K562 (cell line): ENCODE data around the gene DHRS7C. TPM values are rescaled to one million over a fixed set of nuclear protein-coding genes. Genes with fewer than 3 reads are reported as not detected.

ENCODE experiments used
- ATAC-seq: fragments of 200-7000 bp; cut with Tn5 transposase; 3 replicates; pipeline ENCODE4 v1.9.1; 2020; ENCODE audit warnings: moderate library complexity
- BruUV-seq: library from RNA; stranded (reverse); fragments of 400-500 nt; replicated peaks from 2 replicates; lab custom pipeline; 2021; lab: Mats Ljungman, UMichigan
- CTCF ChIA-PET: fragments of 300-600 bp; formaldehyde crosslinking; extraction: SDS; loops from one replicate; lab custom pipeline; 2021; ENCODE audit warnings: low intra/inter-chr PET ratio; lab: Yijun Ruan, JAX
- POLR2A ChIA-PET: fragments of 300-600, 350-650 bp; sonication (Branson Sonifier 250); formaldehyde crosslinking; extraction: SDS; loops from one replicate; lab custom pipeline; 2021; ENCODE audit warnings: antibody characterized with exemption, inconsistent platforms; lab: Yijun Ruan, JAX
- DNase-seq, 4 experiments: peaks; one replicate each; pipeline versions ENCODE4 v3.0.0 to v3.0.0-alpha.2; 2011 to 2018; ENCODE audit warnings: low spot score in 3 of 4, mixed read lengths in 3 of 4; ENCODE audit errors: extremely low read depth in 1 of 4
- FAIRE-seq: peaks from 2 replicates; lab custom pipeline; 2011; peaks lifted over from hg19 to GRCh38; lab: Jason Lieb, UNC
- H2AFZ ChIP-seq: 2 replicates; pipeline ENCODE4 v1.6.0; 2011; ENCODE audit warnings: low read depth, low read length, control low read depth, inconsistent platforms
- H3K27ac ChIP-seq: fragments of 200-600 bp; 3 replicates; pipeline ENCODE4 v1.8.0; 2011; ENCODE audit warnings: low read depth, mild to moderate bottlenecking, control low read depth, inconsistent platforms, low read length, moderate library complexity, mixed read lengths; ENCODE audit errors: extremely low read depth
- H3K27me3 ChIP-seq, 2 experiments: fragments of 300-600 bp in 1 of 2; 2 replicates in 1 of 2; 3 replicates in 1 of 2; pipeline versions ENCODE4 v1.6.0 to v1.8.0; 2011; ENCODE audit warnings: inconsistent platforms in 2 of 2, low read length in 2 of 2, mild to moderate bottlenecking in 1 of 2, mixed read lengths in 1 of 2, moderate library complexity in 1 of 2; ENCODE audit not compliant: control insufficient read depth in 2 of 2, insufficient read depth in 2 of 2
- H3K36me3 ChIP-seq: fragments of 300-600 bp; 3 replicates; pipeline ENCODE4 v1.8.0; 2011; ENCODE audit warnings: mild to moderate bottlenecking, low read length, inconsistent platforms; ENCODE audit not compliant: control insufficient read depth, insufficient read depth
- H3K4me1 ChIP-seq, 2 experiments: fragments of 200-600 bp in 1 of 2; replicated peaks in 1 of 2; 2 replicates in 1 of 2; 3 replicates in 1 of 2; pipeline versions ENCODE4 v1.5.1 to v1.8.0; 2011; ENCODE audit warnings: inconsistent platforms in 2 of 2, low read length in 2 of 2, mild to moderate bottlenecking in 1 of 2, mixed read lengths in 1 of 2, moderate library complexity in 1 of 2; ENCODE audit not compliant: control insufficient read depth in 2 of 2, insufficient read depth in 2 of 2
- H3K4me2 ChIP-seq: 2 replicates; pipeline ENCODE4 v1.6.1; 2011; ENCODE audit warnings: low read length, control low read depth, inconsistent platforms, mixed read lengths; ENCODE audit not compliant: insufficient read depth
- H3K4me3 ChIP-seq: fragments of 200-600 bp; sonication (generic), shearing (Covaris generic); 2 replicates; pipeline ENCODE4 v1.5.1; 2016; ENCODE audit warnings: control low read depth, inconsistent platforms
- H3K79me2 ChIP-seq: fragments of 200-600 bp; 3 replicates; pipeline ENCODE4 v1.8.0; 2011; ENCODE audit warnings: low read length, inconsistent platforms; ENCODE audit not compliant: control insufficient read depth, insufficient read depth
- H3K9ac ChIP-seq, 2 experiments: 2 replicates each; pipeline versions ENCODE4 v1.6.0 to v1.6.1; 2011; ENCODE audit warnings: low read depth in 2 of 2, low read length in 2 of 2, control low read depth in 1 of 2, inconsistent platforms in 1 of 2, mild to moderate bottlenecking in 1 of 2, mixed read lengths in 1 of 2; ENCODE audit not compliant: insufficient read depth in 1 of 2
- H3K9me1 ChIP-seq: one replicate; pipeline ENCODE4 v1.6.0; 2011; ENCODE audit warnings: inconsistent platforms, mild to moderate bottlenecking, low read length, moderate library complexity; ENCODE audit not compliant: control insufficient read depth, insufficient read depth
- H3K9me3 ChIP-seq: replicated peaks from 2 replicates; pipeline ENCODE4 v1.5.1; 2011; ENCODE audit warnings: low read depth, low read length, inconsistent platforms; ENCODE audit not compliant: control insufficient read depth, insufficient read depth
- H4K20me1 ChIP-seq: replicated peaks from 2 replicates; pipeline ENCODE4 v1.6.1; 2011; ENCODE audit warnings: low read length, inconsistent platforms, mixed read lengths; ENCODE audit not compliant: control insufficient read depth, insufficient read depth
- CBX5 ChIP-seq: IDR thresholded peaks from 2 replicates; pipeline ENCODE4 v1.6.1; 2014; ENCODE audit warnings: low read depth, borderline replicate concordance
- HDAC1 ChIP-seq, 2 experiments: fragments of 450-650 bp; IDR thresholded peaks; 2 replicates each; pipeline ENCODE4 v1.6.1; 2016 to 2017; ENCODE audit warnings: inconsistent platforms in 1 of 2, mild to moderate bottlenecking in 1 of 2, moderate library complexity in 1 of 2
- KLF16 ChIP-seq: IDR thresholded peaks from 2 replicates; pipeline ENCODE4 v1.6.1; 2016; ENCODE audit warnings: antibody characterized with exemption
- RAD21 ChIP-seq, 2 experiments: fragments of 250-450 bp in 1 of 2; fragments of 450-650 bp in 1 of 2; sonication (Bioruptor Pico) in 1 of 2; formaldehyde crosslinking in 1 of 2; IDR thresholded peaks in 1 of 2; conservative IDR thresholded peaks in 1 of 2; 2 replicates each; pipeline versions ENCODE4 v1.4.0 to v1.8.0; 2020 to 2022; ENCODE audit warnings: mild to moderate bottlenecking in 2 of 2, moderate library complexity in 1 of 2
- REST ChIP-seq, 2 experiments: fragments of 450-650 bp; formaldehyde crosslinking in 1 of 2; IDR thresholded peaks; 2 replicates each; pipeline versions ENCODE4 v1.4.0 to v1.6.1; 2014 to 2020; ENCODE audit warnings: mild to moderate bottlenecking in 2 of 2, borderline replicate concordance in 1 of 2, low read depth in 1 of 2
- SMC3 ChIP-seq: conservative IDR thresholded peaks from 2 replicates; pipeline ENCODE4 v1.6.1; 2011; ENCODE audit warnings: low read depth, low read length, improper control_type of control experiment; ENCODE audit not compliant: insufficient read depth
- WGBS: fragments of 100-300 bp; shearing (Covaris generic); methylation state at CpG from one replicate; pipeline ENCODE4 v1.1.6; 2016; ENCODE audit warnings: low coverage, mixed read lengths; ENCODE audit not compliant: insufficient coverage; ENCODE audit errors: missing lambda C conversion rate; 5-methylcytosine and 5-hydroxymethylcytosine counted together
- in situ Hi-C: fragments of 300-500 bp; cut with MboI; formaldehyde crosslinking; loops from 4 replicates; pipeline ENCODE4 v1.15.0; 2018; ENCODE audit warnings: inconsistent platforms, mixed read lengths
- intact Hi-C: fragments of 100-400 bp; cut with micrococcal nuclease; formaldehyde crosslinking; loops from 2 replicates; pipeline ENCODE4 v1.14.2; 2022
- polyA plus RNA-seq, 8 experiments: library from polyadenylated mRNA; depleted of rRNA in 4 of 8; stranded (reverse) in 5 of 8; unstranded in 3 of 8; fragments of >200 nt; fragmentation: Nextera tagmentation in 2 of 8; fragmentation: Illumina TruSeq in 1 of 8; extraction: Ambion mirVana in 2 of 8; extraction: Trizol in 1 of 8; gene quantifications; 2 replicates each; pipeline versions ENCODE4 v1.2.1 to v1.2.3, GENCODE V29; 2011 to 2014; ENCODE audit warnings: inconsistent platforms in 1 of 8, missing spikeins in 1 of 8
- total RNA-seq, 7 experiments: library from RNA; depleted of rRNA in 6 of 7; stranded (reverse); fragments of >200 nt in 6 of 7; fragmentation: Illumina TruSeq in 2 of 7; extraction: Trizol in 2 of 7; gene quantifications; 2 replicates each; pipeline versions ENCODE4 v1.2.1 to v1.2.3, GENCODE V29; 2011 to 2021; ENCODE audit warnings: low replicate concordance in 1 of 7
- TF ChIP-seq, protein P1 (sequence below): fragments of 450-650 bp; formaldehyde crosslinking; IDR thresholded peaks from 2 replicates; pipeline ENCODE4 v1.4.0; 2020; ENCODE audit warnings: mild to moderate bottlenecking, moderate library complexity
- TF ChIP-seq, protein P2 (sequence below), 3 experiments: IDR thresholded peaks in 2 of 3; conservative IDR thresholded peaks in 1 of 3; 2 replicates each; pipeline ENCODE4 v1.5.1; 2011 to 2012; ENCODE audit warnings: low read length in 3 of 3, mild to moderate bottlenecking in 3 of 3, control low read depth in 2 of 3, improper control_type of control experiment in 1 of 3, inconsistent platforms in 1 of 3, low read depth in 1 of 3, mixed read lengths in 1 of 3, moderate library complexity in 1 of 3; ENCODE audit not compliant: insufficient read depth in 2 of 3

Gene DHRS7C
- total and polyA plus RNA-seq, 9 of the 15 experiments (the other 6 are each of a cell fraction or from before 2014, with no cell fraction given) = not detected

DNA sequence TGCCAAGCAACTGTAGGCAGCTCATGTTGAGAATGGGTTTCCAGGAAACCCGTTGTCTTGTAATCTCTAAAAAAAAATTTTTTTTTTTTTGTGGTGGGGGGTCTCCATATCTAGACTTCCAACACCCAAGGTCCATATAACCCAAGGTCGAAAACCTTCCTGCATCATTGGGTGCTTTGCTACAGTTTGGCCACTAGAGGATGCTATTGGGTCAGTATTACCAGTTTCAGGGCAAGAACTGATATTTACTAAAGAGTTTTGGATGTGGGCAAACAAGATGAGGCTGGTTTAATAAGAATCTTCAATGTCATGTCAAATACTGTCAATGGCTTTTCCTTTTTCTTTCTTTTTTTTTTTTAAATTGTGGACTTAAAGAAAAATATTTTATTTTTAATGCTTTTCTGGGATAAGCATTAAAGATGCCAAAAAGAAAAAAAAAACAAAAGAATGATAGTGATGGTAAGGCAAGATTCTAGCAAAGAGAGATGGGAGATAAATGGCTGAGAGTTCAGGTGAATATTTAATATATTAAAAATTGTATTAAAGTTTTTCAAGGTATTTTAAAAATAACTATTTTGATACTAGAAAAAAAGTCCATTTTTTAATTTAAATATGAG is 62.2 kb downstream of the DHRS7C start:
- ATAC-seq (peak; percentile 47; the same call in 1 of the 3 replicates), FAIRE-seq (peak; percentile 40), DNase-seq (peak; percentile 42 to 47 (median 44))
- H3K9me1 ChIP-seq = no peaks in the 10 kb centered on the region
- whole genome bisulfite sequencing = 0% methylated on average over 2 of the region's 2 CpGs
- no peaks in the 10 kb centered on the region for H3K36me3 ChIP-seq
- no peak overlapping the region for H3K4me2 ChIP-seq
- no peak overlapping the region for H2AFZ ChIP-seq
- H3K9me3 ChIP-seq = no peaks in the 10 kb centered on the region
- intact Hi-C loops = no loop called here
- H3K9ac ChIP-seq = no peak overlapping the region
- no peaks in the 10 kb centered on the region for H3K4me1 ChIP-seq
- TF ChIP-seq REST (IDR thresholded peaks at IDR 0.05; ENCODE audit: borderline replicate concordance) (peak; percentile 25; the same call in 1 of the 2 replicates), REST (CRISPR knock-in tag; IDR thresholded peaks at IDR 0.05; ENCODE audit: low read depth) (no peak), CBX5 (no peak), KLF16 (peak; percentile 66; the same call in 1 of the 2 replicates), RAD21 (CRISPR knock-in tag; conservative IDR thresholded peaks at IDR 0.05 in 1 of 2, IDR thresholded peaks at IDR 0.05 in 1 of 2) (peak; percentile 33 to 64; a peak in 3 of 4 replicates), SMC3 (peak; percentile 26; the same call in 1 of the 2 replicates), HDAC1 (IDR thresholded peaks at IDR 0.05) (no peak)
- TF ChIP-seq, protein P1, sequence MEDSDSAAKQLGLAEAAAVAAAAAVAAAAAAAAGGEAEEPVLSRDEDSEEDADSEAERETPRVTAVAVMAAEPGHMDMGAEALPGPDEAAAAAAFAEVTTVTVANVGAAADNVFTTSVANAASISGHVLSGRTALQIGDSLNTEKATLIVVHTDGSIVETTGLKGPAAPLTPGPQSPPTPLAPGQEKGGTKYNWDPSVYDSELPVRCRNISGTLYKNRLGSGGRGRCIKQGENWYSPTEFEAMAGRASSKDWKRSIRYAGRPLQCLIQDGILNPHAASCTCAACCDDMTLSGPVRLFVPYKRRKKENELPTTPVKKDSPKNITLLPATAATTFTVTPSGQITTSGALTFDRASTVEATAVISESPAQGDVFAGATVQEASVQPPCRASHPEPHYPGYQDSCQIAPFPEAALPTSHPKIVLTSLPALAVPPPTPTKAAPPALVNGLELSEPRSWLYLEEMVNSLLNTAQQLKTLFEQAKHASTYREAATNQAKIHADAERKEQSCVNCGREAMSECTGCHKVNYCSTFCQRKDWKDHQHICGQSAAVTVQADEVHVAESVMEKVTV (CRISPR knock-in tag) = 0 out of 2 replicates have a peak, but pooled peaks have one; percentile 36
- TF ChIP-seq, protein P2, sequence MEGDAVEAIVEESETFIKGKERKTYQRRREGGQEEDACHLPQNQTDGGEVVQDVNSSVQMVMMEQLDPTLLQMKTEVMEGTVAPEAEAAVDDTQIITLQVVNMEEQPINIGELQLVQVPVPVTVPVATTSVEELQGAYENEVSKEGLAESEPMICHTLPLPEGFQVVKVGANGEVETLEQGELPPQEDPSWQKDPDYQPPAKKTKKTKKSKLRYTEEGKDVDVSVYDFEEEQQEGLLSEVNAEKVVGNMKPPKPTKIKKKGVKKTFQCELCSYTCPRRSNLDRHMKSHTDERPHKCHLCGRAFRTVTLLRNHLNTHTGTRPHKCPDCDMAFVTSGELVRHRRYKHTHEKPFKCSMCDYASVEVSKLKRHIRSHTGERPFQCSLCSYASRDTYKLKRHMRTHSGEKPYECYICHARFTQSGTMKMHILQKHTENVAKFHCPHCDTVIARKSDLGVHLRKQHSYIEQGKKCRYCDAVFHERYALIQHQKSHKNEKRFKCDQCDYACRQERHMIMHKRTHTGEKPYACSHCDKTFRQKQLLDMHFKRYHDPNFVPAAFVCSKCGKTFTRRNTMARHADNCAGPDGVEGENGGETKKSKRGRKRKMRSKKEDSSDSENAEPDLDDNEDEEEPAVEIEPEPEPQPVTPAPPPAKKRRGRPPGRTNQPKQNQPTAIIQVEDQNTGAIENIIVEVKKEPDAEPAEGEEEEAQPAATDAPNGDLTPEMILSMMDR (IDR thresholded peaks at IDR 0.05 in 2 of 3, conservative IDR thresholded peaks at IDR 0.05 in 1 of 3; ENCODE audit: insufficient read depth in 2 of 3, low read depth in 1 of 3, low read length in 3 of 3) = peak; percentile 71 to 89 (median 76)
- in situ Hi-C loops = no loop called here
- POLR2A ChIA-PET = interaction anchor here (0.6 kb wide), 1 partner anchor 39 kb away, joined by 3 read pairs; no protein-coding TSS in a partner anchor
- no TSS peak for BruUV-seq
- no peaks in the 10 kb centered on the region; a peak in 1 of 5 replicates for H3K27me3 ChIP-seq
- H3K27ac ChIP-seq = no peak overlapping the region
- H4K20me1 ChIP-seq = no peaks in the 10 kb centered on the region
- CTCF ChIA-PET = interaction anchor here (0.6 to 1.4 kb wide), 3 partner anchors 30 to 1635 kb away, joined by 3 to 4 read pairs (median 3); no protein-coding TSS in a partner anchor
- H3K4me3 ChIP-seq = no peak overlapping the region
- no peaks in the 10 kb centered on the region for H3K79me2 ChIP-seq
